Stimulated activated CD8-positive, alpha-beta memory T cell treated with anti-CD3 and anti-CD28 coated beads, Interleukin-4, amount 100 ng/mL, for 4 hours (primary cell): ENCODE results near the gene PGBD5.

Experiments used
- DNase-seq, 2 donors: peaks; one replicate each; pipeline ENCODE4 v3.0.0-alpha.2; 2020; ENCODE audit warnings: low read depth in 2 of 2, low spot score in 1 of 2

The PGBD5 gene

DNA sequence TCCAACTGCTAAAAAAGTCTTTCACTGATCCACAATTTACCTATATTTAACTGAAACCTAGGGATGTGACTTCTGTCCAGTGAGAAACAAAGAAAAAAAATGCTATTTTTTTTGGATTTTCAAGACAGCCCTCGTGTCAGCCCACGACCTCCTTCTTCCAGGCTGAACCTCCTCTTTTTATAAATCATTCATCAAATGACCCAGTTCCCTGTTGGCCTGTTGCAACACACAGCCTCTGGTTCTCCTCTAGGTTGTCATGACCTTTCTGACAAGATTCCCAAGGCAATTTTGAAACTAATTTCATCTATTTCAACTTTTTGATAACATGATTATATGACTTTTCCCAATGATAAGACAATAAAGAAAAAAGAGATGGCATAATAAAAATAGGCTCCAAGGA is 74.6 kb downstream of the PGBD5 start:
- no peak for DNase-seq

DNA sequence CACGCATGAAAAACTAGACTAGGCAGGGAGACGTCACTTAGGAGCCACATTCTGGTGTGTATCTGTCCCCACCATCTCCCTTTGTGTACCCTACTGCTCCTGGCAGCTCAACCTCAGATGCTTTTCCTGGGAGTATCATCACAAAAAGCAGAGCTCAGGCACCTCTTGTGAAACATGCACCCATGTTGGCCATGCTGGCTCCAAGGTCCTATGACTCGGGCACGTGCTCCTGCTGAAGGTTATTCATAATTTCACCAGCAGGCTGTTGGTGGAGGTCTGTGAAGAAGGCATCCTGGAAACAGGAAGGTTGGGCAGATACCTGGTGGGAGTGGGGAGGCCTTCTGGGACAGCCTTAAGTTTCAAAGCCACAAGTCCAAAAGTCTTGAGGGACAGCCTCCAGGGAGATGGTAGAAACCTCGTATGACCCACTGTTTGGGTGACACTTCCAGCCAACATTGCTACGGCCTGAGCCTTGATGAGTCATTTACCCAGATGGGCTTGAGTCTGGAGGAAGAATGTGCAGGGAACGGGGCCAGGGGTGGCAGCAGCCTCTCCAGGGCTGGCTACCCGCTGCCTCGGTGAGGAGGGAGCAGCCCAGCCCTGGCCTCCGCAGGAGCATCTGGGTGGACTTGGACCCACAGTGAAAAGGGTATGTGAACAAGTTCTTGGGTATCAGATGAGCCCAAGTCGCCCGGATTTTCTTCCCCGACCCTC is 75.8 kb downstream of the PGBD5 start:
- DNase-seq = no peak

DNA sequence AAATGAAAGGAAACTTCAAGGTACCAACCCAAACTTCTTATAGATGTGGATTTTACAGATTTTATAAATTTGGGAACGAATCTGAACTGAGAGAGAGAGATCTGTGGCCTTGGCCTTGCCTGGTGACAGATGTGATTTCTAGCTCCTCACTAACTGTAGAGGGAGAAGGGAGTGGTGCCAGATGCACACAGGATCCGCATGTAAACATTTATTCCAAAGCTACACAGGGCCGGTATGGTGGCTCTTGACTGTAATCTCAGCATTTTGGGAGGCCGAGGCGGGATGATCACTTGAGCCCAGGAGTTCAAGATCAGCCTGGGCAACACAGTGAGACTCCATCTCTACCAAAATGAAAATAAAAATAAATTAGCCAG is 77.1 kb downstream of the PGBD5 start:
- no peak for DNase-seq

DNA sequence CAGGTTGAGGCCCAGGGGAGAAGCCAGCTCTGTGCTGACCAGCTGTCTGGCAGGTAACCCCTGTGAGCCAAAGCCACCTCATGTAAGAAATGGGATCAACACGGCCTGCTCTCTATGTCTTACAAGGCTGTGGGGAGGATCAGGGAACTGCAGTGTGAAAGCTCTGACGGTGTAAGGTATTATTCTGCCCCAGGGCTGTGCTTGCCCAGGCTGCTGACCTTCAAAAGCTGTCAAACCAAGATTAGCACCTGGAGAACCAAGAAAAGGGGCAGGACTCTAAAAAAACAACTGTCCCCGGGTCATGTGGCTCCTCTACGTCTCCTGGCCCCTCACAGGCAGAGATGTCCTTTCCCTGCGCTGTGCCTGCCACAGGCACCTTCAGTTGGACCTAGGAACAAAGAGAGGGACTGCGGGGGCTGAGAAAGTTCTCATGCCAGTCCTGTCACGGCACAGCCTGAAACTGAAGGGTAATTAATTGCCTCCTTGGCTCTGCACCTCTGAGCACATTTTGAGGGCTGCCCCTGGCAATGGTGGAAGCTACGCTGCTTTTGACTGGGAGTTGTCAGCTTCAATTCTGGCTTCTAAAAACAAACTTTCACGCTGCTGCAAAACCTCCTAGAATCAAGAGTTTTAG is 77.6 kb downstream of the PGBD5 start:
- DNase-seq = no peak

DNA sequence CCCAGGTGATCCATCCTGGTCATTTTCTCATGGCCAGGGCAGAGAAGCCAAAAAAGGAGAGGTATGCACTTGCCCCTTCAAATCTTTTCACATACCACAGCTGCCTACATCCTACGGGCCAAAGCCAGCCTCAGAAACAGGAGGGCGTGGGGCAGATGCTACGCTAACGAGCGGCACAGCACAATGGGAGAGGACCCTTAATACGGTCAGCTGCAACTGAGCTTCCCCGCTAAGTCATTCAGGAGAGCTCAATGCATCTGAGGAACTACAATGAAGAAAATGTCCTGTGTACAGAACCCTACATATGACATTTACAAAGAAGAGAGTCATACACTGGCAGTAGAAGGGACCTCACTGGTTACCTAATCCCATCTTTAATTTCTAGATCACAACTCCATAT is 78.2 kb downstream of the PGBD5 start:
- no peak for DNase-seq

DNA sequence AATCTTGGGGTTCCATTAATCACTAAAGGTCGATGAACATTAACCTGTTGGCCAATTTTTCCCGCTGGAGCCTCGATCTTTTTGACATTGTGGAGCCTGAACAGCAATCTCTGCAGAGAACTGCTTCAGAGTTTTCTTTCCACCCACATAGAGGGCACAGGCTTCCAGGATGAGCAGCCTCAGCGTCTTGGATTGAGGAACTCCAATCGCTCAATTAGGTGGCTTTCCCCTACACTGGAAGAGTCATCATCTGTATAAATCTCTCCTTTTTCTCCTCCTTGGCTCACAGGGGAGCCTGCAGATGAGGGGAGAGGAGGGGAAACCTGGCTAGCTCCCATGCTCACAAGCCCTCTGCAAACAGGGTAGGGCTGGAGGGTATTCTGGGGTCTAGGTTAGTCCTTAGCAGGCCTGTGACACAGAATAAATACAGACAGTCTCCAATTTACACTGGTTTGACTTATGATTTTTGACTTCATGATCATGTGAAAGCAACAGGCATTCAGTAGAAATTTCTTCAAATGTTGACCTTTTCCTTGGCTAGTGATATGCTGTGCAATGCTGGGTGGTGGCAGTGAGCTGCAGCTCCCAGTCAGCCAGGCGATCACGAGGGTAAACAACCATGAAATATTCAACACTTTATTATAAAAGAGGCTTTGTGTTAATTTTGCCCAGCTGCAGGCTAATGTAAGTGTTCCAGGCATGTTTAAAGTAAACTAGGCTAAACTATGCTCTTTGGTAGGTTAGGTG is 80.8 kb downstream of the PGBD5 start:
- no peak for DNase-seq

DNA sequence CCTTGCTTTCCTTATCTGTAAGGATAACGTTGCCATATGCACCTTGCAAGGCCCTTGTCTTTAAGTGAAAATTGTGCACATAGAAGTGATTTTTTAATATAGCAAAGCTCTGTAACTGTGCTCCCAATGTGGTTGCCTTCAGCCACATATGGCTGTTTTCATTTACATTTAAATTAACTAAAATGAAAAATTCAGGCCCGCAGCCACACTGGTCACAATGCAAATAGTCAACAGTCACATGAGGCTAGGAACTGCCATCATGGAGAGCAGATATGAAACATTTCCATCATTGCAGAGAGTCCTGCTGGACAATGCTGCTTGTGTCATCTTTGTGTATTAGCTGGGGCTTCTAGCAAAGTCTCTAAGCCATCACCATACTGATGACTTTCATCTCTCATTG is 83.4 kb downstream of the PGBD5 start:
- DNase-seq = no peak

DNA sequence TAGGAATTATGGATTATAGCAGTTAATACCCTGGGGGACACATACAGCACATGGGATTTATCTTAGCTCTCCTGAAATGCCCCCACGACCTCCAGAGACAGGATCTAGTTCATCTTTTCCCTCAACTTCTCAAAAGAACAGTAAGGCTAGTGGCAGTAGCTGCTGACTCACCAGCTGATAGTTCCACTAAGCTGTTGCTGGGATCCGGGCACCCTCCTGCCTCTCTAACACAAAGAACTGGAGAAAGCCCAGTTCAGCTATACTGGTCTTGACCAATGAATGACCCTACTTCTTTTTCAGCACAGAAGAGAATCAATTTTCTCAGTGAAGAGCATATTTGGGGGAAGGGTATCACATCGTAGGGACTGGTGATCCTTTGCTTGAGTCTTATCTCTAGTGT is 84.1 kb downstream of the PGBD5 start:
- no peak for DNase-seq

DNA sequence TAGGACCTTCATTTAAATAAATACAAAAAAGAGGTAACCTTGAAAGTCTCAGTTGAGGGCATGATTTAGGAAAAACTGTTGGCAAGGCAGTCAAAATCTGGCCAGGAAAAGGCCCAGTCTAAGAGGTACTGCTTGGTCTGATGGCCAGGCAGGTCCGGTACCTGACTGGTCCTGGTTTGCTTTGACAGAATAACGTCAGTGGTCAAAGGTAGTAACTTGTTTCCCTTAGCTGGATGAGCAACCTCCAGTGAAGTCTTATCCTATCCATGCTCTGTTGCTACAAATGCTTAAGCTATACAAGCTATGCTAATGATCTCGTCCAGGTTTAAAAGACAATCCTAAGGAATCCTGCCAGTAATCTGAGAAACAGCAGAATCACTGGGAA is 85.0 kb downstream of the PGBD5 start:
- no peak for DNase-seq

DNA sequence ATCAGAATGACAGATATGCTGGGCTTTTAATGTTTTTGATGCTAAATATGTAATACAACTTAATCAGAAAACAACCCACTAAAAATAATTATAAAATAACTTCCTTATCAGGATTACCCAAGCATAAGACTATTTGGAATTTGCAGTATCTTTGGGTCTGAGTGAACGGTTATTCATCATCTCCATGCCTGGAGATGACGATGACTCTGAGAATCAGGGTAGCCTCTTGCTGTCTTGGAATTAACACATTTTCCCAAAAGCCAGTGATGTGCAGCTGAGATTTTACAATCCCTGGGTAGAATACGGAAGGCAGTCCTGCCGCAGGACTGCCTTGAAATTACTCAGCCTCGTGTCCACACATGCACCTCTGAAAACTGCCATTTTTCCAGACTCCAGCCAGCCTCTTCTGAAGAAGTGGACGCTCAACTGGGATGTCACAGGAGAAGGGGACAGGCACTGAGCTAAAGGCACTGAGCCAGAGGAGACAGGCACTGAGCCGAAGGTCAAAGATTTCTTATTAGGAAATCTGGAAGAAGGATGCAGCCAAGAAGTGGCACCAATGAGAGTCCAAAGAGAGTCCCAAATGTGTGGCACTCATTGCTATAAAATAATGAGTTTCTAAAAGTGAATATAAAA is 85.5 kb downstream of the PGBD5 start:
- no peak for DNase-seq

DNA sequence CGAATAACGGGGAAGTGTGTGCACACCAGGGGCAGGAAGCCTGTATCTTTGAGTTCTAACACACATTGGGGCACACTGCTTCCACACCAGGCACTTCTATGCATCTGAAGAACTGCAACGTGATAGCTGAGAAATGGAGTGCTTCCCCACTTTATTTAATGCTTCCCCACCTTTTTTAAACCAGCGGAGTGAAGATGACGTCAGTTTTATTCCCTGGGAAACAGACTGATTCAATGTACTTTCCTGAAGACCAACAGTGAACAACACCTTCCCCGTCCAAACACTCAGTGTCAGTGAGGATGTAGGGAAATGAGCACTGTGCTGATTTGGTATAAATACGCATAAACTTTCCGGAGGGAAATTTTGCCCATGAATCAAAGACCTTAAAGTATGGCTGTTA is 87.1 kb downstream of the PGBD5 start:
- DNase-seq = no peak

DNA sequence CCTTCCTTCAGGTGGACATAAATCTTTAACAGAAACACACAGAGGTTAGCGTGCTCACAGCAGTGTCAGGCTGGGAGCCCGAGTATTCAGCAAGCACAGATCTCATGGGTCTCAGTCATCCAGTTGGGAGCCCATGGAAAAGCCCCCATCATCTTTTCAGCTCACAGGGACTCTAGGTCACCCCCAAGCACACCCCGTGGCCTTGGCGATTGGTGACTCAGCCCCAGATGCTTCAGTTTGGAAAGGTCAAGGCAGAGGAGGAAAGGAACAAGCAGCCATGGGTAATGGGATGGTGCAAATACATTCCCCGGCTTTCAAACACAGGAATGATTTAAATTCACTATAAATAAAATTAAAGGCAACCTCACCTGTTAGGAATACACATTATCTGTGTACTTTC is 88.9 kb downstream of the PGBD5 start:
- no peak for DNase-seq

DNA sequence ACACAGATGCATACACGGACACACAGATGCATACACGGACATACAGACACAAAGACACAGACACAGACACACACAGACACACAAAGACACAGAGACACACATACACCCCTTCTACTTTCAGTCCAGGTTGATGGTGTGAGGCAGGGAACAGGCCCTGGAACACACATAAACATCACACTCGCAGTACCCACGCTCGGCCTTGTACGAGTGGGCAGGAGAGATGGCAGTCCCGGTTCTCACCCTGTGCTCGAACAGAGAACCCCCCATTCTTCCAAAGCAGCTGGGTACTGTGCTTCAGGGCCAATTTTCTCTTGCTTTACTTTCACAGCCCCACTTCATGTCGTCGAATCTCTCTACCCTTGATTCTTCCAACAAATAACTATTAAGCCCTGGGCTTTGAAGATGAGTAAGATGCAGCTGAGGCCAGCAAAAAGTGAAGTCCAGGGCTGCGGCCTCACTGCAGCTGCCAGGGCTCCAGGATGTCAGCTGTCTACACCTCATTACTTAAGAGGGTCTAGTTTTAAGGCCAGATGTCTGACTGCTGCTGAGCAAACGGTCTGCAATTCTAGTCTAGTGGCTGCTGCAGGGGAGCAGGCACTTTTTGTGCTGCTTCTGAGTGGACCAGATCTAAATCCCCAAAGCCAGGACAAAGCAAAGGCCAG is 90.1 kb downstream of the PGBD5 start:
- no peak for DNase-seq

DNA sequence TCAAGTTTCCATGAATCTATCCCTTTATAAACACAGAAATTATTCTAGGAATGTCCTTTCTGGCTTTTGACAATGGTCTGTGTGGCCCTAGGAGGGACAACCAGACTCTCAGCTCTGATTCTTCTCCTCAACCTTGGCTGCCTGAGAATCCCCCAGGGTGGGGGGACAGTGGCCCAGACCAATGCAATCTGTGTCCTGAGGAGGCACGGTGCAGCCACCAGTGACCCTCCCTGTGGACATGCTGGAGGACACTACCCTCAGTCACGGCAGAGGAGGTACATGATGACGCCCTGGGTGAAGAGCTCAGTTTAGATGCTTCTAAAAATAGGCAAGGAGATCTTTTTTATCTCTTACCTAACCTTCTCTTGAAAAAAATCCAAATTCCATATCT is 91.7 kb downstream of the PGBD5 start:
- DNase-seq = no peak

DNA sequence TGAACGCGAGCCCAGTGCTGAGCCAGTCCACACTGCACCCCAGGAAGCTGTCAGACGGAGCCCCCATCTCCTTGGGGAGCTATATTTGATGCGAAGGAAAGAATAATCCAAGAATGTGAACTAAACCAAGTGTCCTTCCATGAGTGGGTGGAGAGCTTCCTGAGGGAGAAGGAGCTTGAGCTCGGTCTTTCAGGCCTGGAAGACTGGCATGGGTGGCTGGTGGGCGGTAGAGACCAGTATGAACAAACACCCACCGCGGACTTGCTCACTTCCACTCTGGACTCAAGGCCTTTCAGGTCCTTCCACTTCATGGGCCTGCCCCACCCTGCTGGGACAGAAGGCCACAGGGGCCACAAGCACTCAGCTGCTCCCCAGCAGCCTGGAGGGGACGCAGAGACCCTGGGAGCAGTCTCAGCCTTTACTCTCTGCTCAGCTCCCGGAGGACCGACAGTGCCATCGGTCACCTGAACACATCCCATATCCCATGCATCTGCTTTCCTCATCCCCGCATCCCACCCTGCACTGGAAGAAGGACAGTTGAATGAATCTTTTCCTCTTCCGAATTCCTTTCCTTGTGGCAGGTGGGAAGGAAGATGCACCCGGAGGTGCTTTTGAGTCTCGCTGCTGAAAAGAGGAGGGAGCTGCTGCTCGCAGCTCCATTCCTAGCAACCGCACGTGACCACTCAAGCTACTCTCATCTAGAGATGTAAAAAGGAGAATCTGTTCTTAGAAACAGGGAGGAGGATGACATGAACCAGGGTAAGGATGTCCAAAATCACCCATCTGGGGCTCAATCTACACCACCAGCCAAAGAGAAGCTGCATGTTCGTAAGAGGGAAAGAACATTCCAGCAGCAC is 92.3 kb downstream of the PGBD5 start:
- no peak for DNase-seq

DNA sequence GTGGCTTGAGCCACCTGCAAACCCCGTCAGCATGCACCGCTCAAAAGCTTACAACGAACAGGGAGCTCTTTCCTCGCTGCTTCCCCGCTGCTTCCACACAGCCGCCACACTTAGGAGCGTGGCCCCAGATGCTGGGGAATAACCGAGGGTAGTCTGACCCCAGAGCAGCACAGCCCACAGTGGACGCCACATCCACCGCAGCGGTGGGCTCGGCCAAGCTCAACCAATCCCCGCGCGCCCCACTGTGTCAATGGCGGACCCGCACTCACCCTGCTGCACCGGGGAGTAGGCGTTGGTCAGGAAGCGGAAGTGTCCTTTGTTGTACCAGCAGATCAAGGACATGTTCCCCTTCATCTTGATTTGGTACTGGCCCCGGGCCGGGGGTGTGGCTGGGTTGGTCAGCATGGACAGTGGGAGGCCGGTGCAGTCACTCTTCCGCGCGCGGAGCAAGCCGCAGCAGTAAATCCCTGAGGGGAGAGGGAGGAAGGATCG is 93.5 kb downstream of the PGBD5 start:
- no peak for DNase-seq

DNA sequence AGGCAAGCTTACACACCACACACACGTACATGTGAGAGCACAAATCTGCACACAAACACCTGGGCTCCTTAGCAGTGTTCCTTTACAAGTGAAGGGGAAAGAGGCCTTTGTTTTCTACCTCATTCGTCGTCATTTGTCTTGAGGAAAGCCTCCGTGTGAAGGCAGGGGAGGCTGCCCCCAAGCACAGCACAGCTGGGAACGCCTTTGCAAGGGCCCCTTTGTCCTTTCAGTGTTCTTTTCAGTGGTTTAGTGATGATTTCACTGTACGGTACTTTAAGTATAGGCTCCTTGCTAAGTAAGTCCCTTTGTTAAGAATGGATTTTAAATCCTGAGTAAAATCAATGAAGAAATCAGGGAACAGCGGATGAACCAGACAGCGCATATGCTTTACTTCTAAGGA is 94.1 kb downstream of the PGBD5 start:
- no peak for DNase-seq

DNA sequence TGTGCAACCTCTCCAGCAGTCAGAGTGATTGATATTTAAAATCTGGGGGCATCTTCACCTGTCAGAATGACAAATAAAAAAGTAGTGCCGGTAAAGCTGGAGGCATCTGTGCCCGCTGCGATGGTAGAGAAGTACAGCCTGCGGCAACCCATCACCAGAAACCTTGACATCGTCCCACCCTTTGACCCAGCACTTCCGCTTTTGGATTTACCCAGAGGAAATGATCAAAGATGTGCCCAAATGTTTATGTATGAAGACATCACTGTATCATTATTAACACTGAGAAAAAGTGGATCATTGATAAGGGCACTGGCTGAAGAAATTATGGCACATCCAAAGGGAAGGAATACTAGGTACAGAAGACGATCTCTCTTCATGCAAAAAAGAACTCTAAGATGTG is 96.0 kb downstream of the PGBD5 start:
- no peak for DNase-seq

DNA sequence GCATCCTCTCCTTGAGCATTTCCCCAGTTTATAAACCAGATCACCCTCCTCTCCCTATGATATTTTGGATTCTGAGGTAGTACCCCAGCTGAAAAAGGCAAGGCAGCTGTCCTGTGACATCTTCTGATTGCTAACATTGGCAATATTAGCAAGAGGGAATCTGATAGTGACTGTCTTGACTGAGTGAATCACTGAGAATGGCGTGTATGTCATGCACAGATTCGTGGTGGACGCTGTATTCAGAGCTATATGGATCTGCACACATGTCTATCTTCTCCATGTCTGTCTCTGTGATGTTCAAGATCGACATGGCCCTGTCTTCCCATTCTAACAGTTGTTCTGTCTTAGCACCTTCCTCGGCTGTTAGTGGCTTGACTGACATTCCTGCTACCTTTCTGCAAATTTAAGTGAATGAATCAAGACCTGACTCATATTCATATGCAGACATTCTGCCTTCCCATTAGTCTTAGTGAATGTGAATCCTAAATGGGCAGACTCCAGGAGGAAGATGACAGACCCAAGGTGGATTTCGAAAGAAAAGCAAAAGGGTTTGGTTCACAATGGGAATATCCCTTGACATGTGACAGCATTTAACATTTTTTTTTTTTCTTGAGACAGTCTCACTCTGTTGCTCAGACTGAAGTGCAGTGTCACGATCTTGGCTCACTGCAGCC is 97.7 kb downstream of the PGBD5 start:
- no peak for DNase-seq

DNA sequence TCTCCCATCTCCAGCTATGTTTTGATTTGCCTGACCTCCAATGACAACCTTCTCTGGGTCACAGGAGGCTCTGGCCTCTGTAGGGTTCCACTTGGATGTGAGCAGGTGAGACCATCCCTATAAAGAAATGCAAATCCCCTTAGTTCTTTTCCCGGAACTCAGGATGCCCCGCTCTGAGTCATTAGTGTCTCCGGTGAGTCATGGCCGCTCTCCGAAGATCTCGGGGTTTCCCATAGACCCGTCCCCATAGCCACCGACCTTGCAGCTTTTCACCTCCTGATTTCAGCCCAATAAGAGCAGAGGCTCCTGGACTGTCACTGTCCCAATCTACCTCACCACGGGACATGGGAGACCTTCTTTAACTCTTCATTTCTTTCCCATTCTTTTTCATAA is 98.2 kb downstream of the PGBD5 start:
- no peak for DNase-seq
